PC-9 (cell line): Measurements from ENCODE around the gene SIPA1L3. TPM values are rescaled to one million over a fixed set of nuclear protein-coding genes. Genes with fewer than 3 reads are reported as not detected.

Source experiments
- BruUV-seq: library from RNA; stranded (reverse); fragments of 400-500 nt; replicated peaks from 2 replicates; lab custom pipeline; 2021; lab: Mats Ljungman, UMichigan
- CTCF ChIA-PET: fragments of 300-600 bp; sonication (Branson Sonifier 250); formaldehyde crosslinking; loops from one replicate; lab custom pipeline; 2022; ENCODE audit warnings: antibody characterized with exemption; lab: Charles Lee
- POLR2A ChIA-PET: fragments of 300-600 bp; sonication (Branson Sonifier 250); formaldehyde crosslinking; loops from one replicate; lab custom pipeline; 2022; ENCODE audit warnings: antibody characterized with exemption; ENCODE audit not compliant: unreplicated experiment; lab: Charles Lee
- DNase-seq, 2 experiments: peaks; one replicate each; pipeline versions ENCODE4 v3.0.0 to v3.0.0-alpha.2; 2015 to 2022; ENCODE audit warnings: mixed read lengths in 1 of 2
- H2AFZ ChIP-seq: fragments of 200-600 bp; sonication (generic); 2 replicates; pipeline ENCODE4 v1.8.1; 2017; ENCODE audit warnings: antibody characterized with exemption
- H3F3A ChIP-seq: fragments of 200-600 bp; sonication (generic); 2 replicates; pipeline ENCODE4 v1.8.1; 2017; ENCODE audit warnings: antibody characterized with exemption, mild to moderate bottlenecking, low read depth; ENCODE audit not compliant: insufficient read depth
- H3K27ac ChIP-seq: fragments of 200-600 bp; sonication (generic); 2 replicates; pipeline ENCODE4 v1.6.1; 2016; ENCODE audit warnings: mixed run types
- H3K27me3 ChIP-seq: fragments of 200-600 bp; sonication (generic); 2 replicates; pipeline ENCODE4 v1.6.1; 2016; ENCODE audit warnings: low read depth, mixed run types; ENCODE audit not compliant: insufficient read depth
- H3K36me3 ChIP-seq: fragments of 200-600 bp; sonication (generic); 2 replicates; pipeline ENCODE4 v1.6.1; 2016; ENCODE audit warnings: low read depth, mixed run types
- H3K4me1 ChIP-seq: fragments of 200-600 bp; sonication (generic); replicated peaks from 2 replicates; pipeline ENCODE4 v1.6.1; 2016; ENCODE audit warnings: mixed run types; ENCODE audit not compliant: insufficient read depth
- H3K4me2 ChIP-seq: fragments of 200-600 bp; sonication (generic); 2 replicates; pipeline ENCODE4 v1.6.1; 2017; ENCODE audit warnings: mixed run types
- H3K4me3 ChIP-seq: fragments of 200-600 bp; sonication (generic); 2 replicates; pipeline ENCODE4 v1.6.1; 2016; ENCODE audit warnings: mixed run types
- H3K79me2 ChIP-seq: fragments of 200-600 bp; sonication (generic); 2 replicates; pipeline ENCODE4 v1.6.1; 2017; ENCODE audit warnings: low read depth, mixed run types
- H3K9me2 ChIP-seq: fragments of 200-600 bp; sonication (generic); 2 replicates; pipeline ENCODE4 v1.8.1; 2017; ENCODE audit warnings: mild to moderate bottlenecking; ENCODE audit not compliant: insufficient read depth
- H3K9me3 ChIP-seq: fragments of 200-600 bp; sonication (generic); 2 replicates; pipeline ENCODE4 v1.8.1; 2016; ENCODE audit warnings: low read depth; ENCODE audit not compliant: insufficient read depth
- H4K20me1 ChIP-seq: fragments of 200-600 bp; sonication (generic); 2 replicates; pipeline ENCODE4 v1.8.1; 2017; ENCODE audit not compliant: insufficient read depth
- CTCF ChIP-seq: fragments of 200-600 bp; sonication (generic); conservative IDR thresholded peaks from 2 replicates; pipeline ENCODE4 v1.6.1; 2017; ENCODE audit warnings: mixed run types, antibody characterized with exemption, mild to moderate bottlenecking, moderate library complexity
- EZH2 ChIP-seq: fragments of 200-600 bp; sonication (generic); IDR thresholded peaks from 2 replicates; pipeline ENCODE4 v1.8.0; 2017; ENCODE audit warnings: antibody characterized with exemption, low read depth
- intact Hi-C: fragments of 100-400 bp; cut with micrococcal nuclease; formaldehyde crosslinking; loops from one replicate; pipeline ENCODE4 v1.10.0; 2022; ENCODE audit not compliant: unreplicated experiment
- total RNA-seq: library from RNA; stranded (reverse); gene quantifications from 2 replicates; pipeline ENCODE4 v1.2.3, GENCODE V29; 2021

The SIPA1L3 gene
- total RNA-seq, 1 experiment from 2014 or later = 55.2 TPM

- no peak overlapping the region for H3K27ac ChIP-seq
- no TSS peak for BruUV-seq
- H3F3A ChIP-seq = no peaks in the 10 kb centered on the region; the same call in 1 of the 2 replicates
- no peak overlapping the region for H2AFZ ChIP-seq
- DNase-seq = no peak
- no peaks in the 10 kb centered on the region for H3K9me3 ChIP-seq
- no peaks in the 10 kb centered on the region for H3K27me3 ChIP-seq
- intact Hi-C loops = no loop called here
- H3K9me2 ChIP-seq = no peaks in the 10 kb centered on the region
- no peaks in the 10 kb centered on the region for H3K36me3 ChIP-seq
- H3K4me2 ChIP-seq = no peak overlapping the region
- TF ChIP-seq CTCF (no peak), EZH2 (no peak)
- peaks cover 17% of the 10 kb centered on the region for H3K4me1 ChIP-seq
- ChIA-PET POLR2A (interaction anchor here (0.6 kb wide), 1 partner anchor 85 kb away, joined by 9 read pairs; no protein-coding TSS in a partner anchor), CTCF (interaction anchor here (1.0 kb wide), 1 partner anchor 53 kb away, joined by 5 read pairs; no protein-coding TSS in a partner anchor)
- no peaks in the 10 kb centered on the region for H4K20me1 ChIP-seq
- no peak overlapping the region for H3K4me3 ChIP-seq
- peaks cover 45% of the 10 kb centered on the region for H3K79me2 ChIP-seq
Measured at GRCh38 chr19:37957176-37957575, 50.2 kb downstream of the SIPA1L3 start.

GRCh38 chr19:37959665-37960114 lies 52.7 kb downstream of the SIPA1L3 start:
- Histone ChIP-seq H3F3A (no peaks in the 10 kb centered on the region), H3K79me2 (peaks cover 29% of the 10 kb centered on the region; the same call in 1 of the 2 replicates), H3K27ac (no peak overlapping the region), H2AFZ (no peak overlapping the region), H3K27me3 (no peaks in the 10 kb centered on the region), H3K9me3 (no peaks in the 10 kb centered on the region), H4K20me1 (no peaks in the 10 kb centered on the region), H3K9me2 (no peaks in the 10 kb centered on the region), H3K36me3 (no peaks in the 10 kb centered on the region), H3K4me1 (no peaks in the 10 kb centered on the region), H3K4me3 (no peak overlapping the region), H3K4me2 (no peak overlapping the region)
- TF ChIP-seq EZH2 (no peak), CTCF (no peak)
- intact Hi-C loops = no loop called here
- DNase-seq = no peak
- CTCF ChIA-PET = no interaction called here
- BruUV-seq = no TSS peak
- POLR2A ChIA-PET = no interaction called here

GRCh38 chr19:37961198-37961597 lies 54.2 kb downstream of the SIPA1L3 start:
- CTCF ChIA-PET = interaction anchor here (0.6 kb wide), 1 partner anchor 81 kb away, joined by 5 read pairs; no protein-coding TSS in a partner anchor
- Histone ChIP-seq H3K27me3 (no peaks in the 10 kb centered on the region), H3K4me1 (no peaks in the 10 kb centered on the region), H2AFZ (no peak overlapping the region), H3K36me3 (no peaks in the 10 kb centered on the region), H3K4me2 (no peak overlapping the region), H3K4me3 (no peak overlapping the region), H3K9me2 (no peaks in the 10 kb centered on the region), H3K27ac (no peak overlapping the region), H3K9me3 (no peaks in the 10 kb centered on the region), H4K20me1 (no peaks in the 10 kb centered on the region), H3K79me2 (peaks cover 20% of the 10 kb centered on the region; the same call in 1 of the 2 replicates), H3F3A (no peaks in the 10 kb centered on the region)
- intact Hi-C loops = no loop called here
- TF ChIP-seq CTCF (no peak), EZH2 (no peak)
- POLR2A ChIA-PET = no interaction called here
- BruUV-seq = no TSS peak
- DNase-seq = no peak
